ENCODE results near the gene ZNF385B. TPM values are rescaled to one million over a fixed set of nuclear protein-coding genes. Genes with fewer than 3 reads are reported as not detected.

ZNF385B gene
- total RNA-seq, 6 experiments from 2014 or later = 0.08 to 0.26 (median 0.22) TPM; not detected in 1

- DNase-seq = no peak
- Mint-ChIP-seq H3K4me1 (ENCODE audit: low read depth) (peaks cover 44% of the 10 kb centered on the region), H3K9me3 (no peaks in the 10 kb centered on the region), H3K27me3 (ENCODE audit: insufficient read depth) (no peaks in the 10 kb centered on the region; the same call in 1 of the 2 replicates), H3K27ac (no peak overlapping the region), H3K36me3 (ENCODE audit: low read depth) (no peaks in the 10 kb centered on the region), H3K4me3 (no peak overlapping the region)
- TF ChIP-seq, protein P1, sequence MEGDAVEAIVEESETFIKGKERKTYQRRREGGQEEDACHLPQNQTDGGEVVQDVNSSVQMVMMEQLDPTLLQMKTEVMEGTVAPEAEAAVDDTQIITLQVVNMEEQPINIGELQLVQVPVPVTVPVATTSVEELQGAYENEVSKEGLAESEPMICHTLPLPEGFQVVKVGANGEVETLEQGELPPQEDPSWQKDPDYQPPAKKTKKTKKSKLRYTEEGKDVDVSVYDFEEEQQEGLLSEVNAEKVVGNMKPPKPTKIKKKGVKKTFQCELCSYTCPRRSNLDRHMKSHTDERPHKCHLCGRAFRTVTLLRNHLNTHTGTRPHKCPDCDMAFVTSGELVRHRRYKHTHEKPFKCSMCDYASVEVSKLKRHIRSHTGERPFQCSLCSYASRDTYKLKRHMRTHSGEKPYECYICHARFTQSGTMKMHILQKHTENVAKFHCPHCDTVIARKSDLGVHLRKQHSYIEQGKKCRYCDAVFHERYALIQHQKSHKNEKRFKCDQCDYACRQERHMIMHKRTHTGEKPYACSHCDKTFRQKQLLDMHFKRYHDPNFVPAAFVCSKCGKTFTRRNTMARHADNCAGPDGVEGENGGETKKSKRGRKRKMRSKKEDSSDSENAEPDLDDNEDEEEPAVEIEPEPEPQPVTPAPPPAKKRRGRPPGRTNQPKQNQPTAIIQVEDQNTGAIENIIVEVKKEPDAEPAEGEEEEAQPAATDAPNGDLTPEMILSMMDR (IDR thresholded peaks at IDR 0.05) = no peak
Observed at GRCh38 chr2:179695486-179695885, 165.9 kb downstream of the ZNF385B start.

- peaks cover 46% of the 10 kb centered on the region for H3K4me1 Mint-ChIP-seq (ENCODE audit: low read depth)
- no peaks in the 10 kb centered on the region; the same call in 1 of the 2 replicates for H3K27me3 Mint-ChIP-seq (ENCODE audit: insufficient read depth)
- no peak overlapping the region for H3K4me3 Mint-ChIP-seq
- TF ChIP-seq, protein P1 (IDR thresholded peaks at IDR 0.05) = no peak
- H3K27ac Mint-ChIP-seq = no peak overlapping the region
- no peaks in the 10 kb centered on the region for H3K9me3 Mint-ChIP-seq
- no peak for DNase-seq
- no peaks in the 10 kb centered on the region for H3K36me3 Mint-ChIP-seq (ENCODE audit: low read depth)
Observed at GRCh38 chr2:179694963-179695362, 166.4 kb downstream of the ZNF385B start.

- Mint-ChIP-seq H3K4me3 (no peak overlapping the region), H3K36me3 (ENCODE audit: low read depth) (no peaks in the 10 kb centered on the region), H3K27me3 (ENCODE audit: insufficient read depth) (no peaks in the 10 kb centered on the region; the same call in 1 of the 2 replicates), H3K27ac (peak overlapping the region; percentile 1), H3K4me1 (ENCODE audit: low read depth) (peaks cover 58% of the 10 kb centered on the region), H3K9me3 (no peaks in the 10 kb centered on the region)
- no peak for DNase-seq
- TF ChIP-seq, protein P1 (IDR thresholded peaks at IDR 0.05) = no peak
Observed at GRCh38 chr2:179692610-179693009, 168.8 kb downstream of the ZNF385B start.

DNA sequence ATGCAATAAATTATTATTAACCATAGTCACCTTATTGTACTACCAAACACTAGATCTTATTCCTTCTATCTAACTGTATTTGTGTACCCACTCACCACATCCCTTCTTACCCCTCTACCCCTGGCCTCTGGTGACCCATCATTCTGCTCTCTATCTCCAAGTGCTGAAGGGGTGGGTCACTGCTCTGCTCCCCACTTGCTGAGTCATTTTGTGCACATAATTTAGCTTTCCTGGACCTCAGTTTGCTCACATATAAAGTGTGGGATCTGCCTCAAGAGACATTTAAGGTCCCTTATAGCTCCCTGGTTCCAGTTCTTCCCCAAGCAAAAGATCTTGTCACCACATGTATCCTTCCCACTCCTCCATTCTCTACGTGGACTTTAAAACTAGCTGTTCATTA, 169.4 kb downstream of the ZNF385B start:
- Mint-ChIP-seq H3K36me3 (ENCODE audit: low read depth) (no peaks in the 10 kb centered on the region), H3K27ac (peak overlapping the region; percentile 1; the same call in 1 of the 2 replicates), H3K4me3 (peak overlapping the region; percentile 1; the same call in 1 of the 2 replicates), H3K9me3 (no peaks in the 10 kb centered on the region), H3K4me1 (ENCODE audit: low read depth) (peaks cover 64% of the 10 kb centered on the region), H3K27me3 (ENCODE audit: insufficient read depth) (no peaks in the 10 kb centered on the region)
- no peak for DNase-seq
- TF ChIP-seq, protein P1 (IDR thresholded peaks at IDR 0.05) = no peak

GRCh38 chr2:179691235-179691634, 170.2 kb downstream of the ZNF385B start:
- TF ChIP-seq, protein P1 (IDR thresholded peaks at IDR 0.05) = no peak
- Mint-ChIP-seq H3K27ac (no peak overlapping the region), H3K27me3 (ENCODE audit: insufficient read depth) (no peaks in the 10 kb centered on the region), H3K4me3 (peak overlapping the region; percentile 18), H3K9me3 (no peaks in the 10 kb centered on the region), H3K4me1 (ENCODE audit: low read depth) (peaks cover 68% of the 10 kb centered on the region), H3K36me3 (ENCODE audit: low read depth) (no peaks in the 10 kb centered on the region)
- no peak for DNase-seq
